HG02870 (cell line): ENCODE data around the gene RASL11A.
A peak's percentile ranks its signal among the peaks of the same experiment; 100 is the strongest.
"Not testable (repeated sequence)": the region's sequence is repeated elsewhere in the genome, so short reads cannot be mapped to it uniquely, and the experiment has no call there.

Experiments
- ATAC-seq: cut with Tn5 transposase; IDR thresholded peaks from one replicate; pipeline ENCODE4 v1.9.1; 2021; ENCODE audit warnings: mild to moderate bottlenecking, moderate library complexity; ENCODE audit not compliant: unreplicated experiment

The RASL11A gene

DNA sequence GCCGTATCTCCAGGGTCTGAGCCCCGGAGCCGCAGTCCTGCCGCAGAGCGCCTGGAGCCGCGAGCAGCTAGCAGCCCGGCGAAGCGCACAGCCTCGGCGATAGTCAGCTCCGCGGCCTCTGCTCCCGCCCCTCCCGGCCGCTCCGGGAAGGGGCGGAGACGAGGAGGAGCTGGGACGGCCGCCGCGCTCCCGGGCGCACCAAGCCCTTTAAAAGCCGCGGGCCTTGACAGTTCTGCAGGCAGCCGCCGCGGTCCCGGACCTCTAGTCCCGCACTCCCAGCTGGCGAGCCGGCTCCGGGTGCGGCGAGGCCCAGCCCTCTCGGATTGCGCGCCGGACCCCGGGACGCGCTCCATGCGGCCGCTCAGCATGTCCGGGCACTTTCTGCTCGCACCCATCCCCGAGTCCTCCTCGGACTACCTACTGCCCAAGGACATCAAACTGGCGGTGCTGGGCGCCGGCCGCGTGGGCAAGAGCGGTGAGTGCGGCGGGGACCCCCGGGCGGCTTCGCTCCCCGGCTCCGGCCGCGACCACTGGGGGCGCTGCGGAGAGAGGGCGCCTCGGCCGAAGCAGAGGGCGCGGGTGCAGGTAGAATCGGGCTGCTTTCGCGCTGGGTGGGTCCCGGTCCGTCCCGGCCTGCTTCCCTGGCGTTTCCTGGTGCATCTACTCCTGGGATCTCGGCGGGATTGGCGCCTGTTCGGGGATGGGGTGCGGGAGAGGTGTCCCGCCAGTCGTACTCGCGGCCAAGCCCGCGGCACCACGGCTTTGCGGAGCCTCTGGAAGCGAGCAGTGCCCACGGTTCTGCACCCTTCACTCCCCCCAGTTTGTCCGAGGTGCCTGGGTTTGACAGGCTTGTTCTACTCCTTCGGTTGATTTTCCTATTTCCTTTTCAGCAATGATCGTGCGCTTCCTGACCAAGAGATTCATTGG is at the start of gene RASL11A:
Gene RASL11A, plus strand, starts transcription at position 237 of the 927 bp plus-strand sequence. Its CDS starts 115 bp downstream, at position 352.
- ATAC-seq = peak; percentile 85

DNA sequence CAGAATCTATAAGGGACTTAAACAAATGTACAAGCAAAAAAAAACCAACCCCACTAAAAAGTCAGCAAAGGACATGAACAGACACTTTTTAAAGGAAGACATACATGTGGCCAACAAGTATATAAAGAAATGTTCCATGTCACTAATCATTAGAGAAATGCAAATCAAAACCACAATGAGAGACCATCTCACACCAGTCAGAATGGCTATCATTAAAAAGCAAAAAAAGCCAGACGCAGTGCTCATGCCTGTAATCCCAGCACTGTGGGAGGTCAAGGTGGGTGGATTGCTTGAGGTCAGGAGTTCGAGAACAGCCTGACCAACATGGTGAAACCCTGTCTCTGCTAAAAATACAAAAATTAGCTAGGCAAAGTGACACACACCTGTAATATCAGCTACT is 48.5 kb upstream of the RASL11A start:
- not testable (repeated sequence) for ATAC-seq

GRCh38 chr13:27226991-27227390 is 43.6 kb upstream of the RASL11A start:
- ATAC-seq = no peak

DNA sequence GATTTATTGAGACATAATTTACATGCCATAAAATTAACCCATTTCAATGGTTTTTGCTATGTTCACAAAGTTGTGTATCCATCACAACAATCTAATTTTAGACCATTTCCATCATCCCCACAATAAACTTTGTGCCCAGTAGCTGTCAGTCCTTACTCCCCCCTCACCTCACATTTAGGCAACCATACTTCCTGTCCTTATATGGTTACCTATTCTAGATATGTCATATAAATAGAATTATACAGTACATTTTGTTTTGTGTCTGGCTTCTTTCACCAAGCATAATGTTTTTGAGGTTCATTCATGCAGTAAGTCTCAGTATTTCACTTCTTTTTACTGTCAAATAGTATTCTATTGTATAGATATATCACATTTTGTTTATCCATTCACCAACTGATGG is 42.5 kb upstream of the RASL11A start:
- no peak for ATAC-seq

DNA sequence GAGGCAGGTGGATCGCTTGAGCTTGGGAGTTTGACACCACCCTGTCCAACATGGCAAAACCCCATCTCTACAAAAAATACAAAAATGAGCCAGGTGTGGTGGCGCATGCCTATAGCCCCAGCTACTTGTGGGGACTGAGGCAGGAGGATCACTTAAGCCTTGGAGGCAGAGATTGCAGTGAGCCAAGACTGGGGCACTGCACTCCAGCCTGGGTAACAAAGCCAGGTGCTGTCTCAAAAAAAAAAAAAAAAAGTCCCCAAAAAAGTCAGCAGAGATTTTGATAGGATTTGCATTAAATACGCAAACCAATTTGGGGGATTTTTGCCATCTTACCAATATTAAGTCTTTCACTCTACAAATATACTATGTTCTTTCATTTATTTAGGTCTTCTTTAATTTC is 41.0 kb upstream of the RASL11A start:
- no peak for ATAC-seq

DNA sequence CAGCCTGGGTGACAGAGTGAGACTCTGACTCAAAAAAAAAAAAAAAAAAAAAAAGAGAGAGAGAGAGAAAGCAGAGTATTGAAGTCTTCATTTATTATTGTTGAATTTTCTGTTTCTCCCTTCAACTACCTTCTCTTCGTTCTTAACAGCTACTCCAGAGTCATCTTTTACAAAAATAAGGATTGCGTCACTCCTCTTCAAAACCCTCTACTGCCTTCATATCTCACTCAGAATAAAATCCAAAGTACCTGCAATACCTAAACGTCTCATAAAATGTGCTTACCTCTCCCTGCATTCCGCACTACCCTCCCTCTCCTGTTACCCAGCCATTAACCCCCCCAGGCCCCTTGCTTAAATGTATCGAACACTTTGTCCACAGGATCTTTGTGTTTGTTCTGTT is 36.7 kb upstream of the RASL11A start:
- no peak for ATAC-seq

DNA sequence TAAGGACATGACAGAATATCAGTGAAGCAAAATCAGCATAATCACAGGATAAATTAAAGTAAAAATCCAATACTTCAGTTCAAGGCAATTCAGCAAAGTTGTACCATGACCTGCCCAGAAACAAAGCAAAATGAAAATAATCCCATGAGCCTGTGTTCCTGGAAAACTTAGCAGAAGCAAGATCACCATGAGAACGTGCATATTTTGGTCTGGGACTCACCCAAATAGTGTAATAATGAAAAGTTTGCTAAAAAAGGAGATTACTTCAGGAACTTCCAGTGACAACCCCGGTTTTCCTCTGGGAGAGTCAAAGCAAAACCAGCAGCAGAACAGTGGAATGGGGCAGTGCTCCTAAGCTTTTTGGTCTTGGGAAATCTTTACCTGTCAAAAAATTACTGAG is 34.2 kb upstream of the RASL11A start:
- no peak for ATAC-seq

GRCh38 chr13:27242702-27243101 is 27.9 kb upstream of the RASL11A start:
- ATAC-seq = no peak

GRCh38 chr13:27245610-27246009 is 25.0 kb upstream of the RASL11A start:
- ATAC-seq = no peak

DNA sequence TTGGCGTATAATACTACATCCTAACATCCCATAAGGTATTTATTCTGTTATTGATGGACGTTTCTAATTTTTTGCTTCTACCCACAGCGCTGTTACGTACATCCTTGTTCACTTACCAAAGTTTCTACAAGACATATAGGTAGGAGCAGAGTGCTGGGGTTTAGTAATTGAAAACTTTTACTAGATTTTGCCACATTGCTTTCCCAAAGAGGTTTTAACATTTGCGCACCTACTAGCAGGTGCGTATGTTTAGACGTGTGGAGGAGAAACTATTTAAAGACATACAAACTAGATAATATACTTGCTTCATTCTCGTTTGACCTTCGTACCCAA is 19.8 kb upstream of the RASL11A start:
- ATAC-seq = no peak

GRCh38 chr13:27251166-27252091 is 19.2 kb upstream of the RASL11A start, which contains the start of gene RPL21:
Gene RPL21 (plus strand): TSS chr13:27251558. CDS start chr13:27253777, 2,219 bp downstream.
- peak; percentile 93 for ATAC-seq

DNA sequence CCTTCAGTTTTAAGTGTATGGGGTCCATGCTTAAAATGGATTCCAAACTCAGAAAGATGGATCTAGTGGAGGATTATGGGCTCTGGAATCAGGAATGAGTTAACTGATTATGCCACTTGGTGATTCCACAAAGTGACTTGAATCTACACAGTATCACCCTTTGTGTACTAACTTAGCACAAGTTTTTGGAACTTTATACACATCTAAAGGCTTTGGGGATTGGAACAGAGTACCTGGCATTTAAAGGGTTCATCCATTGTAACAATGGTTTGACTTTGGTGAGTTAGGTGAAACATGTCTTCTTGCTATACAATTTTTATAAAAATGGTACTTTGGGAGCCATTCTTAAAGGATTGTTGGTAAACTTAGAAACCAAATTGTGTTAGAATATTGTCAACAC is 18.2 kb upstream of the RASL11A start:
- ATAC-seq = no peak

DNA sequence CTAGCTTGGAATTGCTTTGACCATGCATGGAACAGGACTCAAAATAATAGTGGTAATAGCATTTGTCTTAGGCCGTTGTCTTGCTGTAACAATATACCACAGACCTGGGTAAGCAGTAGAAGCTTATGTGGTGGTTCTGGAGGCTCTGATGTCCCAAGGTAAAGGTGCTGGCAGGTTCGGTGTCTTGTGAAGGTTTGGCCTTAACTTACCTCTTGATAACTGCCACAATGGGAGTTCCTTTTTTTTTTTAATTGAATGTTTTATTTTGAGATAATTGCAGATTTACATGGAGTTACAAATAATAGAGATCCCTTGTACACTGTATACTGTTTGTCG is 13.4 kb upstream of the RASL11A start:
- no peak for ATAC-seq

- no peak for ATAC-seq
These were observed 12.9 kb upstream of the RASL11A start for GRCh38 chr13:27257648-27258253.

DNA sequence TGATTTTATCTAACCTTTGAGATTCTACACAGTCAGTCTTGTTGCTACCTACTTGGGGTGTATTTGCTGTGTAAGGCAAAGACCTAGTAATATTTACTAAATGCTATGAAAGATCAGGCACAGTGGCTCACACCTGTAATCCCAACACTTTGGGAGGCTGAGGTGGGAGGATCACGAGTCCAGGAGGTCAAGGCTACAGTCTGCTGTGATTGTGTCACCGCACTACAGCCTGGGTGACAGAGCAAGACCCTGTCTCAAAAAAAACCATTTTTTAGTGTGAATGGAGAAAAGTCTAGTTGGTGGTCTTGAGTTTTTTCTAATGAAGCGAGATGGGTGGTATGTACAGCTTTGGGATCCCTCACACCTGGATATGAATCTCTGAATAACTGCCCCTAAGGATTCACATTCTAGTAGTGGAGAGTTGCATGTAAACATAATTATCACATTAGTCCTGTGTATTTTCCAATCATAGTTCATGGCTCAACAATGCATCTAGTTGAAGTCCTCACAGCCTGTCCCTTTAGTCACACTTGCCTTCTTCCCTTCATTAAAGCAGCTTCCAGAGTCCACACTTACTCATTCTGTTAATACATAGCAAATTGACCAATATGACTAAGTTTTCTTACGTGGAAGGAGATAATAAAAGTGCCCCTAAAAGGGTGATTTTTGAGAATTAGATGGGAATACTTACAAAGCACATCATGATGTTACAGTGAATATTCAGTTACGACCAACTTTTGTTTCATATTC is 11.8 kb upstream of the RASL11A start:
- ATAC-seq = no peak

GRCh38 chr13:27259831-27260230 is 10.8 kb upstream of the RASL11A start:
- peak; percentile 44 for ATAC-seq

DNA sequence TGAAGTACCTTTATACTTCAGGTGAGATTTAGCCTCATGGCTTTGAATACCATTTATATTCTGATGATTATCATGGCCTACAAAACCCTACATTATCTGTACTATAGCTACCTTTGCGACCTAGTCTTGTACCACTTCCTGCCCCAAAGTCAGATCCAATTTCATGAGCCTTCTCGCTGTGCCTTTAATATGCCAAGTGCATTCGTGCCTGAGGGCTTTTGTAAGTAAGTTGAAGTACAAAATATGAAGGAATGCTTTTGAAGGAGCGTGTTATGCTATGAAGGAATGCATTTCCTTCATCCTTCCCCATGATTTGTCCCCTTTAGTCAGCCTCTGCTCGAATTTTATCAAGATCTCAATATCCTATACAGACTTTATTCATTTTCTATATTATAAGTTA is 9.2 kb upstream of the RASL11A start:
- no peak for ATAC-seq

GRCh38 chr13:27263438-27263837 is 7.2 kb upstream of the RASL11A start:
- ATAC-seq = no peak

GRCh38 chr13:27264181-27264580 is 6.4 kb upstream of the RASL11A start:
- ATAC-seq = no peak

DNA sequence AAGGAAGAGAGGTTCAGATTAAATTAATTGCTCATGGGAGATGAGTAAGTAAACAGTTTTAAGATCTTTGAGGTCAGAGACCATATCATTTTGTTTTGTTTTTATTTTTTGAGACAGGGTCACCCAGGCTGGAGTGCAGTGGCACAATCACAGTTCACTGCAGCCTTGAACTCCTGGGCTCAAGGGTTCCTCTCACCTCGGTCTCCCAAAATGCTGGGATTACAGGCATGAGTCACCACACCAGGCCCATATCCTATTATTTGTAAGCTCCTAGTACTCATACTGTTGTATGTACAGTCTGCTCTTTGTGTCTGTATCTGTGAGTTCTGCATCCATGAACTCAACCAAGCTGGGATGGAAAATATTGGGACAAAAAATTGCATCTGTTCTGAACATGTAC is 6.0 kb upstream of the RASL11A start:
- ATAC-seq = no peak

DNA sequence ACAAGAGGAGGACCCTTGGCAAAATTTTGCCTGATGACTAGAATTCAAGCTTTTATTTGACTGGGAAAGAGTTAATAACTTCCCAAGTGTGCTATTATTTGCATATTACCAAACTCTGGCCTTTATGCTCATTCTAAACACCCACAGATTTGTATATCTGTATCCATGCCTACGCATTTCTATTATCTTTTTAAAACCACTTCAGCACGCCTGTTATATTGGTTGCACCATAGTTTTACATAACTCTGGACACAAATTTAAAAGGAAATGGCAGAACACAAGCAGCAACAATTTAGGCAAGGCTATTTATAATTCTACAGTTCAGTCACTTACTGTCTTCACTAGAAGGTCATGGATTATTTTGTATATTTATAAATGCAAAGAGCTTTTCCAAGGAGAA is 3.7 kb upstream of the RASL11A start:
- no peak for ATAC-seq
